Activated T-helper 1 cell treated with anti-CD3 and anti-CD28 coated beads, Interleukin-12 subunit alpha, Interleukin-12 subunit beta, Interleukin-2, Interleukin-4 antibody, amounts not matched to agents 30 ng/mL and 10 ng/mL and 1 ng/mL, durations not matched to agents 14 hours and 24 hours and 36 hours (primary cell): ENCODE data around the gene ZNF782. TPM values are rescaled to one million over a fixed set of nuclear protein-coding genes. Genes with fewer than 3 reads are reported as not detected.
"Not testable (repeated sequence)": the region's sequence is repeated elsewhere in the genome, so short reads cannot be mapped to it uniquely, and the experiment has no call there.

ENCODE experiments used
- DNase-seq: peaks from one replicate; pipeline ENCODE4 v3.0.0; 2021; ENCODE audit warnings: low spot score
- H3K27ac Mint-ChIP-seq: one replicate; pipeline ENCODE4 v1.8.0; 2021; ENCODE audit warnings: mild to moderate bottlenecking, mixed read lengths
- H3K27me3 Mint-ChIP-seq: one replicate; pipeline ENCODE4 v1.8.0; 2022; ENCODE audit warnings: mild to moderate bottlenecking, moderate library complexity, mixed read lengths; ENCODE audit not compliant: insufficient read depth
- H3K36me3 Mint-ChIP-seq: one replicate; pipeline ENCODE4 v1.8.0; 2021; ENCODE audit warnings: low read depth, mixed read lengths
- H3K4me1 Mint-ChIP-seq: one replicate; pipeline ENCODE4 v1.8.0; 2021; ENCODE audit warnings: low read depth, mixed read lengths
- H3K4me3 Mint-ChIP-seq: one replicate; pipeline ENCODE4 v1.8.0; 2021; ENCODE audit warnings: mild to moderate bottlenecking, moderate library complexity, mixed read lengths
- H3K9me3 Mint-ChIP-seq: one replicate; pipeline ENCODE4 v1.8.0; 2021; ENCODE audit warnings: mixed read lengths
- intact Hi-C: fragments of 100-400 bp; cut with micrococcal nuclease; formaldehyde crosslinking; loops from one replicate; pipeline ENCODE4 v1.15.1; 2024
- total RNA-seq: library from RNA; stranded (reverse); gene quantifications from 2 replicates; pipeline ENCODE4 v1.2.3, GENCODE V29; 2022

The ZNF782 gene
- total RNA-seq, 1 donor from 2014 or later = 3.8 TPM

GRCh38 chr9:96813607-96814006 is 40.7 kb downstream of the ZNF782 start:
- intact Hi-C loops = no loop called here
- Mint-ChIP-seq H3K36me3 (peaks cover 13% of the 10 kb centered on the region), H3K4me3 (no peak overlapping the region)

GRCh38 chr9:96798959-96799358 is 55.4 kb downstream of the ZNF782 start:
- Mint-ChIP-seq H3K36me3 (peaks cover 19% of the 10 kb centered on the region), H3K9me3 (peaks cover 46% of the 10 kb centered on the region)
- H3K4me3 Mint-ChIP-seq, H3K27ac Mint-ChIP-seq, intact Hi-C loops, H3K4me1 Mint-ChIP-seq, H3K27me3 Mint-ChIP-seq, DNase-seq: not testable (repeated sequence)

More at GRCh38 chr9:96813607-96814006, 40.7 kb downstream of the ZNF782 start:
- Mint-ChIP-seq H3K27ac (no peak overlapping the region), H3K9me3 (peaks cover 80% of the 10 kb centered on the region), H3K4me1 (no peaks in the 10 kb centered on the region), H3K27me3 (no peaks in the 10 kb centered on the region)
- no peak for DNase-seq

GRCh38 chr9:96784021-96784420 is 70.3 kb downstream of the ZNF782 start:
- Mint-ChIP-seq H3K36me3 (peaks cover 4% of the 10 kb centered on the region), H3K27me3 (peaks cover 2% of the 10 kb centered on the region), H3K4me1 (peaks cover 7% of the 10 kb centered on the region), H3K9me3 (peaks cover 44% of the 10 kb centered on the region), H3K4me3 (no peak overlapping the region), H3K27ac (no peak overlapping the region)
- intact Hi-C loops = no loop called here
- DNase-seq = no peak

- no peak for DNase-seq
- peaks cover 30% of the 10 kb centered on the region for H3K9me3 Mint-ChIP-seq
- H3K27me3 Mint-ChIP-seq = peaks cover 2% of the 10 kb centered on the region
- H3K4me3 Mint-ChIP-seq = no peak overlapping the region
- no peak overlapping the region for H3K27ac Mint-ChIP-seq
- intact Hi-C loops = no loop called here
- H3K4me1 Mint-ChIP-seq = peaks cover 16% of the 10 kb centered on the region
- peaks cover 7% of the 10 kb centered on the region for H3K36me3 Mint-ChIP-seq
These were observed 72.1 kb downstream of the ZNF782 start for GRCh38 chr9:96782235-96782634.

GRCh38 chr9:96781552-96781951 is 72.8 kb downstream of the ZNF782 start:
- H3K4me1 Mint-ChIP-seq = peaks cover 23% of the 10 kb centered on the region
- no peak overlapping the region for H3K4me3 Mint-ChIP-seq
- H3K9me3 Mint-ChIP-seq = peaks cover 24% of the 10 kb centered on the region
- intact Hi-C loops = no loop called here
- H3K36me3 Mint-ChIP-seq = peaks cover 8% of the 10 kb centered on the region
- peaks cover 2% of the 10 kb centered on the region for H3K27me3 Mint-ChIP-seq
- no peak overlapping the region for H3K27ac Mint-ChIP-seq
- DNase-seq = no peak

GRCh38 chr9:96779089-96779488 is 75.2 kb downstream of the ZNF782 start:
- Mint-ChIP-seq H3K36me3 (peaks cover 16% of the 10 kb centered on the region), H3K4me3 (peak overlapping the region; percentile 100), H3K27me3 (peaks cover 2% of the 10 kb centered on the region), H3K9me3 (peaks cover 19% of the 10 kb centered on the region), H3K4me1 (peaks cover 23% of the 10 kb centered on the region), H3K27ac (no peak overlapping the region)
- DNase-seq = no peak
- intact Hi-C loops = loop anchor here (2.0 to 10.0 kb wide), 3 partner anchors 360 to 856 kb away; partner anchors contain the start of genes NCBP1, TSTD2 and ZNF367

GRCh38 chr9:96777426-96777864 is 76.9 kb downstream of the ZNF782 start:
- DNase-seq = no peak
- Mint-ChIP-seq H3K27me3 (peaks cover 2% of the 10 kb centered on the region), H3K27ac (peak overlapping the region; percentile 93), H3K9me3 (peaks cover 15% of the 10 kb centered on the region), H3K4me3 (peak overlapping the region; percentile 100), H3K4me1 (peaks cover 19% of the 10 kb centered on the region), H3K36me3 (peaks cover 29% of the 10 kb centered on the region)
- intact Hi-C loops = loop anchor here (5.0 to 10.0 kb wide), 2 partner anchors 620 to 857 kb away; partner anchors contain the start of genes NCBP1 and TSTD2

- no peak overlapping the region for H3K27ac Mint-ChIP-seq
- H3K36me3 Mint-ChIP-seq = peaks cover 74% of the 10 kb centered on the region
- H3K4me3 Mint-ChIP-seq = no peak overlapping the region
- no peaks in the 10 kb centered on the region for H3K4me1 Mint-ChIP-seq
- H3K9me3 Mint-ChIP-seq = peaks cover 61% of the 10 kb centered on the region
- no peaks in the 10 kb centered on the region for H3K27me3 Mint-ChIP-seq
- no peak for DNase-seq
- intact Hi-C loops = loop anchor here (10.0 kb wide), 1 partner anchor 864 kb away; the partner anchor contains the start of genes NCBP1 and TSTD2
These were observed 83.2 kb downstream of the ZNF782 start for GRCh38 chr9:96771124-96771523.

- intact Hi-C loops = loop anchor here (10.0 kb wide), 1 partner anchor 865 kb away; the partner anchor contains the start of genes NCBP1 and TSTD2
- H3K27ac Mint-ChIP-seq = no peak overlapping the region
- H3K27me3 Mint-ChIP-seq = no peaks in the 10 kb centered on the region
- H3K4me1 Mint-ChIP-seq = no peaks in the 10 kb centered on the region
- H3K4me3 Mint-ChIP-seq = no peak overlapping the region
- no peak for DNase-seq
- H3K9me3 Mint-ChIP-seq = peaks cover 64% of the 10 kb centered on the region
- H3K36me3 Mint-ChIP-seq = peaks cover 85% of the 10 kb centered on the region
These were observed 84.3 kb downstream of the ZNF782 start for GRCh38 chr9:96769989-96770388.

Other genes with a start within 250 kb of the ZNF782 start
- gene CDC14B, start 234.7 kb downstream of the ZNF782 start, total RNA-seq = 1.1 and 1.4 TPM in 2 replicates
- 8.1 and 8.8 TPM in 2 replicates for gene PRXL2C, start 199.2 kb downstream of the ZNF782 start, total RNA-seq
- 8.8 and 10.0 TPM in 2 replicates for gene ZNF510, start 76.4 kb downstream of the ZNF782 start, total RNA-seq
- not detected in 2 replicates for gene NUTM2G, start 74.3 kb upstream of the ZNF782 start, total RNA-seq
- gene CTSV, start 184.6 kb upstream of the ZNF782 start, total RNA-seq = 0.24 and 0.31 TPM in 2 replicates